Endothelial cell of umbilical vein (primary cell): Measurements from ENCODE around the gene CEBPB. TPM values are rescaled to one million over a fixed set of nuclear protein-coding genes. Genes with fewer than 3 reads are reported as not detected.

Source experiments
- BruUV-seq: library from RNA; stranded (reverse); fragments of 400-500 nt; replicated peaks from 2 replicates; lab custom pipeline; 2021; lab: Mats Ljungman, UMichigan
- CTCF ChIA-PET: fragments of 300-600, 350-600 bp; sonication (Branson Sonifier 250); formaldehyde crosslinking; loops from one replicate; lab custom pipeline; 2021; ENCODE audit warnings: antibody characterized with exemption, inconsistent platforms; lab: Charles Lee
- POLR2A ChIA-PET: fragments of 300-600, 350-600 bp; sonication (Branson Sonifier 250); formaldehyde crosslinking; loops from one replicate; lab custom pipeline; 2021; ENCODE audit warnings: antibody characterized with exemption, inconsistent platforms; lab: Charles Lee
- DNase-seq: peaks from one replicate; pipeline ENCODE4 v3.0.0-alpha.2; 2011; ENCODE audit warnings: low read depth, low spot score
- FAIRE-seq: peaks from 2 replicates; lab custom pipeline; 2011; peaks lifted over from hg19 to GRCh38; lab: Jason Lieb, UNC
- H2AFZ ChIP-seq: 2 replicates; pipeline ENCODE4 v1.6.0; 2012; ENCODE audit warnings: low read depth, low read length, control low read depth, inconsistent platforms
- H3K27ac ChIP-seq: 2 replicates; pipeline ENCODE4 v1.5.1; 2011; ENCODE audit warnings: low read depth, mild to moderate bottlenecking, control low read depth, low read length, moderate library complexity; ENCODE audit not compliant: insufficient read depth
- H3K27me3 ChIP-seq, 2 experiments: 2 replicates each; pipeline versions ENCODE4 v1.6.0 to v1.6.1; 2011; ENCODE audit warnings: low read length in 2 of 2, mixed read lengths in 1 of 2; ENCODE audit not compliant: control insufficient read depth in 2 of 2, insufficient read depth in 2 of 2
- H3K36me3 ChIP-seq, 2 experiments: 2 replicates in 1 of 2; 3 replicates in 1 of 2; pipeline ENCODE4 v1.5.1; 2011; ENCODE audit warnings: low read length in 2 of 2, mild to moderate bottlenecking in 1 of 2, moderate library complexity in 1 of 2; ENCODE audit not compliant: control insufficient read depth in 2 of 2, insufficient read depth in 2 of 2; ENCODE audit errors: extremely low read depth in 1 of 2
- H3K4me1 ChIP-seq: 3 replicates; pipeline ENCODE4 v1.5.1; 2011; ENCODE audit warnings: mild to moderate bottlenecking, low read length; ENCODE audit not compliant: control insufficient read depth, insufficient read depth; ENCODE audit errors: extremely low read depth
- H3K4me2 ChIP-seq: 2 replicates; pipeline ENCODE4 v1.6.1; 2011; ENCODE audit warnings: low read length, control low read depth, mixed read lengths; ENCODE audit not compliant: insufficient read depth
- H3K4me3 ChIP-seq, 3 experiments: fragments of 200-600 bp in 1 of 3; sonication (generic), shearing (Covaris generic) in 1 of 3; replicated peaks in 1 of 3; 2 replicates each; pipeline ENCODE4 v1.5.1; 2011 to 2016; ENCODE audit warnings: control low read depth in 3 of 3, low read length in 3 of 3, mild to moderate bottlenecking in 2 of 3, inconsistent platforms in 1 of 3, low read depth in 1 of 3, moderate library complexity in 1 of 3; ENCODE audit not compliant: insufficient read depth in 1 of 3
- H3K79me2 ChIP-seq: 2 replicates; pipeline ENCODE4 v1.6.0; 2012; ENCODE audit warnings: low read length, inconsistent platforms; ENCODE audit not compliant: control insufficient read depth, insufficient read depth
- H3K9ac ChIP-seq: replicated peaks from 2 replicates; pipeline ENCODE3; 2011; ENCODE audit warnings: low read length, control low read depth; ENCODE audit not compliant: insufficient read depth; ENCODE audit errors: extremely low read depth
- H3K9me1 ChIP-seq: replicated peaks from 3 replicates; pipeline ENCODE4 v1.6.0; 2011; ENCODE audit warnings: mild to moderate bottlenecking, low read length; ENCODE audit not compliant: control insufficient read depth, insufficient read depth; ENCODE audit errors: extremely low read depth
- H3K9me3 ChIP-seq: replicated peaks from 2 replicates; pipeline ENCODE4 v1.5.1; 2012; ENCODE audit warnings: low read length, inconsistent platforms; ENCODE audit not compliant: control insufficient read depth, insufficient read depth
- H4K20me1 ChIP-seq: replicated peaks from 2 replicates; pipeline ENCODE3; 2011; ENCODE audit warnings: mild to moderate bottlenecking, low read length; ENCODE audit not compliant: control insufficient read depth, insufficient read depth; ENCODE audit errors: extremely low read depth
- CTCF ChIP-seq, 2 donors: IDR thresholded peaks; 1 replicate in 1 of 2; 2 replicates in 1 of 2; pipeline ENCODE4 v1.5.1; 2011; ENCODE audit warnings: low read length in 2 of 2, mild to moderate bottlenecking in 2 of 2, moderate library complexity in 2 of 2, control low read depth in 1 of 2, inconsistent platforms in 1 of 2, low read depth in 1 of 2; ENCODE audit not compliant: insufficient read depth in 1 of 2; ENCODE audit errors: extremely low read depth in 1 of 2
- EZH2 ChIP-seq: IDR thresholded peaks from 2 replicates; pipeline ENCODE4 v1.6.1; 2012; ENCODE audit warnings: borderline replicate concordance, low read depth, mild to moderate bottlenecking, moderate library complexity, low read length, inconsistent platforms; ENCODE audit not compliant: severe bottlenecking
- JUN ChIP-seq: IDR thresholded peaks from 2 replicates; pipeline ENCODE4 v1.6.1; 2011; ENCODE audit warnings: borderline replicate concordance, low read depth; ENCODE audit not compliant: insufficient read length, insufficient read depth
- POLR2A ChIP-seq: IDR thresholded peaks from 2 replicates; pipeline ENCODE4 v1.6.1; 2012; ENCODE audit warnings: low read depth, mild to moderate bottlenecking, control low read depth, low read length
- dilution Hi-C: fragments of 300-500 bp; cut with MboI; formaldehyde crosslinking; loops from one replicate; pipeline ENCODE4 v1.15.0; 2019; ENCODE audit warnings: low sequenced_read_pairs; ENCODE audit not compliant: extremely low pct_ligation_motif_present
- intact Hi-C: fragments of 100-400 bp; cut with micrococcal nuclease; formaldehyde crosslinking; loops from one replicate; pipeline ENCODE4 v1.10.0; 2022
- polyA plus RNA-seq, 4 experiments: library from polyadenylated mRNA; depleted of rRNA in 3 of 4; stranded (reverse) in 3 of 4; unstranded in 1 of 4; fragments of >200 nt; gene quantifications; 2 replicates each; pipeline versions ENCODE4 v1.2.1 to v1.2.3, GENCODE V29; 2011 to 2012; ENCODE audit warnings: missing spikeins in 1 of 4
- total RNA-seq: library from RNA; stranded (reverse); gene quantifications from 2 replicates; pipeline ENCODE4 v1.2.3, GENCODE V29; 2021

The CEBPB gene
- total and polyA plus RNA-seq, 2 donors (not counting 3 experiments of a cell fraction or from before 2014, with no cell fraction given): 3.7 to 11.4 TPM

GRCh38 chr20:50174456-50174855 is 16.2 kb upstream of the CEBPB start:
- BruUV-seq: no TSS peak
- H3K27ac ChIP-seq: no peak overlapping the region
- no peaks in the 10 kb centered on the region for H4K20me1 ChIP-seq
- TF ChIP-seq POLR2A (no peak), CTCF (IDR thresholded peaks at IDR 0.05; ENCODE audit: extremely low read depth in 1 of 2, insufficient read depth in 1 of 2, low read depth in 1 of 2, low read length in 2 of 2) (no peak), EZH2 (no peak), JUN (no peak)
- intact Hi-C loops: no loop called here
- no peak overlapping the region for H3K9ac ChIP-seq
- H3K9me1 ChIP-seq: no peaks in the 10 kb centered on the region
- no peak overlapping the region for H3K4me2 ChIP-seq
- ChIA-PET POLR2A (no interaction called here), CTCF (interaction anchor here (2.2 to 3.1 kb wide), 2 partner anchors 53 to 195 kb away, joined by 9 to 13 read pairs; no protein-coding TSS in a partner anchor)
- no peak overlapping the region for H2AFZ ChIP-seq
- no peak overlapping the region for H3K4me3 ChIP-seq
- dilution Hi-C loops: no loop called here
- no peaks in the 10 kb centered on the region for H3K9me3 ChIP-seq
- H3K36me3 ChIP-seq: no peaks in the 10 kb centered on the region
- FAIRE-seq (no peak), DNase-seq (no peak)
- no peaks in the 10 kb centered on the region for H3K27me3 ChIP-seq
- peaks cover 9% of the 10 kb centered on the region for H3K4me1 ChIP-seq
- no peaks in the 10 kb centered on the region for H3K79me2 ChIP-seq
